ENCODE measurements around the gene CD33. TPM values are rescaled to one million over a fixed set of nuclear protein-coding genes. Genes with fewer than 3 reads are reported as not detected.

CD33 gene
- total RNA-seq, 3 donors from 2014 or later (not counting 1 experiment from before 2014, with no cell fraction given), result 2.3 to 6.5 (median 6.0) TPM

DNA sequence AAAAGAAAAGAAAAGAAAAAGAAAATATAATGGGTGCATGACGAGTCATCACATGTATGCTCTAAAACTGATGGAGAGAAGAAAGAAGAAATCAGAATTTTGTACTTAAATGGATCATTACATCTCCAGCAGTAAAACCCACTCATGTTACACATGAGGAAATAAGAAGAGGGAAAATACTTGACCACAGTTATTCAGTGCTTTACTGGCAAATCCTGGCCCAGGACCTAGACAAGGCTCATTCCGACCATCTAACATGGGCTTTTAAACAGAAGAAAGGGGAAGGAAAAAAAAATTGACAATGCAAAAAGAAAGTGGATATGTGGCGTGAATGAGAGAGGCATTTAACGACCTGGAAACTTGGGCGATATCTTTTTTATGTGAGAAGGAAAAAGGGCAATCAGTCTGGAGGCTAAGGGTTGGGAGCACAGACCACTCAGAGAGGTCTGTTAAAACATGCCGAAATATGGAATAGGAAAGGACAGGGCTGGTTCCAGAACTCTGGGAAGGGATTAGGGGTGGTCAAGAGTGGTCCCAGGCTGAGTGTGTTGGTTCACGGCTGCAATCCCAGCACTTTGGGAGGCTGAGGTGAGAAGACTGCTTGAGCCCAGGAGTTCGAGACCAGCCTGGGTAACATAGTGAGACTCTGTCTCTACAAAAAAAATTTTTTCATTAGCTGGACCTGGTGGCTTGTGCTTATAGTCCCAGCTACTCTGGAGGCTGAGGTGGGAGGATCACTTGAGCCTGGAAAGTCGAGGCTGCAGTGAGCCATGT lies 27.6 kb downstream of the CD33 start:
- H3K9me3 ChIP-seq (ENCODE audit: control insufficient read depth, insufficient read depth, low read length), result no peaks in the 10 kb centered on the region
- Mint-ChIP-seq H3K27me3 (ENCODE audit: low read depth in 2 of 2) (no peaks in the 10 kb centered on the region), H3K27ac (no peak overlapping the region), H3K36me3 (no peaks in the 10 kb centered on the region), H3K4me1 (peaks cover 0 to 7% of the 10 kb centered on the region in 2 donors), H3K4me3 (no peak overlapping the region), H3K9me3 (no peaks in the 10 kb centered on the region)
- intact Hi-C loops (cut with micrococcal nuclease), result no loop called here
- no peaks in the 10 kb centered on the region for H3K27me3 ChIP-seq (ENCODE audit: control insufficient read depth, insufficient read depth, low read length)
- DNase-seq (no peak), ATAC-seq (no peak)
- no peaks in the 10 kb centered on the region for H3K4me1 ChIP-seq (ENCODE audit: control insufficient read depth, insufficient read depth, low read length)
- TF ChIP-seq, protein P1, sequence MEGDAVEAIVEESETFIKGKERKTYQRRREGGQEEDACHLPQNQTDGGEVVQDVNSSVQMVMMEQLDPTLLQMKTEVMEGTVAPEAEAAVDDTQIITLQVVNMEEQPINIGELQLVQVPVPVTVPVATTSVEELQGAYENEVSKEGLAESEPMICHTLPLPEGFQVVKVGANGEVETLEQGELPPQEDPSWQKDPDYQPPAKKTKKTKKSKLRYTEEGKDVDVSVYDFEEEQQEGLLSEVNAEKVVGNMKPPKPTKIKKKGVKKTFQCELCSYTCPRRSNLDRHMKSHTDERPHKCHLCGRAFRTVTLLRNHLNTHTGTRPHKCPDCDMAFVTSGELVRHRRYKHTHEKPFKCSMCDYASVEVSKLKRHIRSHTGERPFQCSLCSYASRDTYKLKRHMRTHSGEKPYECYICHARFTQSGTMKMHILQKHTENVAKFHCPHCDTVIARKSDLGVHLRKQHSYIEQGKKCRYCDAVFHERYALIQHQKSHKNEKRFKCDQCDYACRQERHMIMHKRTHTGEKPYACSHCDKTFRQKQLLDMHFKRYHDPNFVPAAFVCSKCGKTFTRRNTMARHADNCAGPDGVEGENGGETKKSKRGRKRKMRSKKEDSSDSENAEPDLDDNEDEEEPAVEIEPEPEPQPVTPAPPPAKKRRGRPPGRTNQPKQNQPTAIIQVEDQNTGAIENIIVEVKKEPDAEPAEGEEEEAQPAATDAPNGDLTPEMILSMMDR (IDR thresholded peaks at IDR 0.05), result no peak
- no peak overlapping the region for H3K27ac ChIP-seq (ENCODE audit: low read length)
- no peaks in the 10 kb centered on the region for H3K36me3 ChIP-seq (ENCODE audit: control insufficient read depth, insufficient read depth, low read length)
- H3K4me3 ChIP-seq (ENCODE audit: low read length), result no peak overlapping the region
- 79% methylated on average over 8 of the region's 9 CpGs for WGBS (ENCODE audit: insufficient coverage)

DNA sequence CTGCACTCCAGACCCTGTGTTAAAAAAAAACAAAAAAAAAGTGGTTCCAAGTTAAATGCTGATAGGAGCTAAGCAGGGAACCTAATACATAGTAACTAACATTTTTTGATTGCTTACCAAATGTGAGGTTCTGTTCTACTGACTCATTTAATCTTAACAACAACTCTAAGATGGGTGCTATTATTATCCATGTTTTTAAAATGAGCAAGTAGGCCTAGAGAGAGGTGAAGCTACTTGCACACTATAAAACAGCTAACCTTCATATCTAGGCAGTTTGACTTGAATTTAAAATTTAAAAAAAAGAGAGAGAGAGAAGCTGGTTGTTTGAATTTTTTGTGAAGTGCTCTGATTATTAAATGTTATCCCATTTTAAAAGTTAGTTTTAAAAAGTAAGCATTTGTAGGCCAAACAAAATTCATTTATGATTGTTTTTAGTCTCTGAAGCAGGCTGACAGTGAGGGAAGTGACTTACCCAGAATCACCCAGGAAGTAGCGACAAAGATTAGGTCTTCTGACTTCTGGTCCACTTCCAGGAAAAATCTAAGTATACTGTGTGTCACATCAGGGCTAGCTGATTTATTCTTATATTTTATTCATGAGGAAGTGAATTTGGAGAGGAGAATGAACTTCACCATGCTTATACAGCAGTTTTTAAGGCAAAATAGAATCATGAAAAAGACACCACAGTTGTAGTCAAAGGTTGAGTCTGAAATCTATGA lies 28.4 kb downstream of the CD33 start:
- Histone ChIP-seq H3K9me3 (ENCODE audit: control insufficient read depth, insufficient read depth, low read length) (no peaks in the 10 kb centered on the region), H3K36me3 (ENCODE audit: control insufficient read depth, insufficient read depth, low read length) (no peaks in the 10 kb centered on the region), H3K4me3 (ENCODE audit: low read length) (no peak overlapping the region), H3K27ac (ENCODE audit: low read length) (no peak overlapping the region), H3K4me1 (ENCODE audit: control insufficient read depth, insufficient read depth, low read length) (no peaks in the 10 kb centered on the region), H3K27me3 (ENCODE audit: control insufficient read depth, insufficient read depth, low read length) (no peaks in the 10 kb centered on the region)
- no peaks in the 10 kb centered on the region for H3K27me3 Mint-ChIP-seq (ENCODE audit: low read depth in 2 of 2)
- H3K4me1 Mint-ChIP-seq, result peaks cover 0 to 10% of the 10 kb centered on the region in 2 donors
- H3K9me3 Mint-ChIP-seq, result no peaks in the 10 kb centered on the region
- no peak for DNase-seq
- intact Hi-C loops (cut with micrococcal nuclease), result no loop called here
- H3K27ac Mint-ChIP-seq, result no peak overlapping the region
- ATAC-seq, result no peak
- TF ChIP-seq, protein P1 (IDR thresholded peaks at IDR 0.05), result no peak
- peak overlapping the region; percentile 47 for H3K4me3 Mint-ChIP-seq
- H3K36me3 Mint-ChIP-seq, result no peaks in the 10 kb centered on the region
- WGBS (ENCODE audit: insufficient coverage), result 67% methylated on average over 1 of the region's 1 CpG

DNA sequence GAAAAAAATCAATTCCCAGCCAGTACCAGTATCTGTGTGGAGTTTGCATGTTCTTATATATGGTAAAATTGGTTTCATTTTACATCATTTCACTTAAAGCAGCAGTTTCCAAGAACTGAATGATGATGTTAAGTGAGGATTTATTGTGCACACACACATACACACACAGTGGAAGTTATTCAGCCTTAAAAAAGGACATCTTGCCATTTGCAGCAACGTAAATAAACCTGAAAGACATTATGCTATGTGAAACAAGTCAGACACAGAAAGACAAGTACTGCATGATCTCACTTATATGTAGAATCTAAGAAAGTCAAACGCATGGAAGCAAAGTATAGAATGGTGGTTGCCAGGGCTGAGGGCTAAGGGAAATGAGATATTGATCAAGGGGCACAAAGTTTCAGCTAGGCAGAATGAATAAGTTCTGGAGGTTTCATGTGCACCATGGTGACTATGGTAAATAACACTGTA lies 31.3 kb downstream of the CD33 start:
- H3K9me3 Mint-ChIP-seq, result no peaks in the 10 kb centered on the region
- no peaks in the 10 kb centered on the region for H3K36me3 Mint-ChIP-seq
- WGBS (ENCODE audit: insufficient coverage), result 65% methylated on average over 2 of the region's 2 CpGs
- no peaks in the 10 kb centered on the region for H3K9me3 ChIP-seq (ENCODE audit: control insufficient read depth, insufficient read depth, low read length)
- TF ChIP-seq, protein P1 (IDR thresholded peaks at IDR 0.05), result no peak
- no peak overlapping the region for H3K4me3 ChIP-seq (ENCODE audit: low read length)
- DNase-seq, result no peak
- no peak for ATAC-seq
- peaks cover 0 to 21% of the 10 kb centered on the region in 2 donors for H3K4me1 Mint-ChIP-seq
- no peak overlapping the region for H3K27ac Mint-ChIP-seq
- H3K27me3 ChIP-seq (ENCODE audit: control insufficient read depth, insufficient read depth, low read length), result no peaks in the 10 kb centered on the region
- H3K36me3 ChIP-seq (ENCODE audit: control insufficient read depth, insufficient read depth, low read length), result no peaks in the 10 kb centered on the region
- no peak overlapping the region for H3K4me3 Mint-ChIP-seq
- no peaks in the 10 kb centered on the region for H3K27me3 Mint-ChIP-seq (ENCODE audit: low read depth in 2 of 2)
- intact Hi-C loops (cut with micrococcal nuclease), result no loop called here
- no peaks in the 10 kb centered on the region for H3K4me1 ChIP-seq (ENCODE audit: control insufficient read depth, insufficient read depth, low read length)
- no peak overlapping the region for H3K27ac ChIP-seq (ENCODE audit: low read length)
